ENCODE results near the gene MAGEA2B.
"Not testable (repeated sequence)": the region's sequence is repeated elsewhere in the genome, so short reads cannot be mapped to it uniquely, and the experiment has no call there.

Gene MAGEA2B

DNA sequence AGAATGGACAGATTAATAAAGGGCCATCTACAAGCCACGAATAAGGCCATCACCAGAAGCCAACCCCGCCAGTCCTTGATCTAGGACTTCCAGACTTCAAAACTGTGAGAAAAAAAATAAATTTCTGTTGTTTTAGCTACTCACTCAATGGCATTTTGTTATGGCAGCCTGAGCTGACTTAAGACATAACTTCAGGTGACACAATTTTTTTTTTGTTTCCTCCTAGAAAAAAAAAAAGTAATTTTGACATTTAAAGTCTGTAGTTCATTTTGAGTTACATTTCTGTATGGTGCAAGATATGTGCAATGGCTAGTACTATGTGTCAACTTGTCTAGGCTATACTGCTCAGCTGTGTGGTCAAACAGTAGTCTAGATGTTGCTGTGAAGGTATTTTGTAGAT lies 44.5 kb downstream of the MAGEA2B start, which contains the start of gene CSAG3:
Gene CSAG3, plus strand, starts transcription at position 301 of the 400 bp plus-strand sequence.
- DNase-seq (ENCODE audit: low read depth), result not testable (repeated sequence)

DNA sequence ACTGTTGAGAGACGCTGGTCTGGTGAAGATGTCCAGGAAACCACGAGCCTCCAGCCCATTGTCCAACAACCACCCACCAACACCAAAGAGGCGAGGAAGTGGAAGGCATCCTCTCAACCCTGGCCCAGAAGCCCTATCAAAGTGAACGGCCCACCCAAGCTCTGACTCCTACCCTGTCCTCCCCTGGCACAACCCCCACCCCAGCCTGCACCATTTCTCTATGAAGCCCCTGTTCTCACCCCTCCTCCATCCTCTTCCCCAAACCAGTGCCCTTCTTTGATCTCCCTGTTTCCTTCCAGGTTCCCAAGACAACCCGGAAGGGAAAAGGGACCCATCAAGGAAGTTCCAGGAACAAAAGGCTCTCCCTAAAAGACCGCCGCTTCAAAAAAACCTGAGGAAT lies 45.1 kb downstream of the MAGEA2B start:
- DNase-seq (ENCODE audit: low read depth), result not testable (repeated sequence)

DNA sequence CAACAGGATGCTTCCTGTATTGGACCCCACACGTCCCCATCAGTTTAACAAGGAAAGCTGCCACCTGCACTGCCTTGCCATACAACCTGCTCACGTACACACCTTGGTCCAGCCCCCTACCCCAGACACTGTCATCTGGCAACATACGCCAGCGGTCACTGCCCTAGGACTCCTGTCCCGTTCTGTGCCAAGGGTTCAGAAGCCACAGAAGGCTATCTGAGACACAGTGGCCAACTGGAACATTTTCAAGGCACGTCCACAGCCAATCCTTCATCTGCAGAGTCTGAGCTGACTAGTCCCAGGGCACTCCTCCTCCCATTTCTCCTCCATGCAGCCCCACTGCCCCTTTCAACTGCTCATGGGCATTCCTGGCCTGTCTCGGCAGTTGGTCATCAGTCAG lies 47.2 kb downstream of the MAGEA2B start:
- not testable (repeated sequence) for DNase-seq (ENCODE audit: low read depth)

DNA sequence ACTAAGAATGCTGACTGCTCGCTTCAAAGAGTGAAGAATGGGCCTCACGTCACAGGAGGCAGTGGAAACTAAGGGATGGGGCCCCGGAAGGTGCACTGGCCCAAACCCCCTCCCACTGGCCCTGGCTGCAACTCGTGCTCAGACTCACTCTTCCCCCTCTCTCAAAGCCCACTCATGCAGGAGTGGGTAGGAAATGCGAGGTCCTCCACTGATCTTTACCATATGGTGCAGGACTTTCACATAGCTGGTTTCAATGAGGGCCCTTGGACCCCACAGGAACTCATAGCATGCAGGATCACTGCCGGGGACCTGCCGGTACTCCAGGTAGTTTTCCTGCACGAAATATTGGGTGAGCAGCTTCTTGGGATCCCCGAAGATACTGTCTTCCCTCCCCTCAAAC lies 52.1 kb downstream of the MAGEA2B start:
- DNase-seq (ENCODE audit: low read depth), result not testable (repeated sequence)
